Sigmoid colon (tissue), 7 donors: ENCODE measurements around the gene KATNB1. TPM values are rescaled to one million over a fixed set of nuclear protein-coding genes. Genes with fewer than 3 reads are reported as not detected.

Source experiments
- DNase-seq: peaks from one replicate; pipeline ENCODE4 v3.0.0-alpha.2; 2019
- H3K27ac ChIP-seq, 4 donors: fragments of 200-600 bp; sonication (generic); one replicate each; pipeline ENCODE4 v1.5.1; 2016 to 2019; ENCODE audit warnings: mild to moderate bottlenecking in 1 of 4
- H3K27me3 ChIP-seq, 3 donors: fragments of 200-600 bp; sonication (generic); one replicate each; pipeline ENCODE4 v1.5.1; 2019; ENCODE audit warnings: mild to moderate bottlenecking in 1 of 3
- H3K36me3 ChIP-seq, 4 donors: fragments of 200-600 bp; sonication (generic); one replicate each; pipeline ENCODE4 v1.5.1; 2016 to 2019
- H3K4me1 ChIP-seq, 4 donors: fragments of 200-600 bp; sonication (generic); one replicate each; pipeline ENCODE4 v1.5.1; 2017 to 2019
- H3K4me3 ChIP-seq, 4 donors: fragments of 200-600 bp; sonication (generic); one replicate each; pipeline ENCODE4 v1.5.1; 2017 to 2019; ENCODE audit warnings: mild to moderate bottlenecking in 2 of 4, moderate library complexity in 1 of 4
- H3K9me3 ChIP-seq, 4 donors: fragments of 200-600 bp in 3 of 4; sonication (generic) in 3 of 4; one replicate each; pipeline versions ENCODE4 v1.5.1 to v1.6.1; 2013 to 2019
- CTCF ChIP-seq, 4 experiments: fragments of 450-650 bp in 3 of 4; fragments of 200-600 bp in 1 of 4; IDR thresholded peaks; one replicate each; pipeline ENCODE4 v1.5.1; 2016 to 2019; ENCODE audit warnings: antibody characterized with exemption in 4 of 4, mild to moderate bottlenecking in 3 of 4, moderate library complexity in 2 of 4
- EP300 ChIP-seq, 4 donors: sonication (generic); formaldehyde crosslinking; IDR thresholded peaks; one replicate each; pipeline ENCODE4 v1.6.1; 2017; ENCODE audit warnings: antibody characterized with exemption in 4 of 4
- POLR2A ChIP-seq, 2 donors: fragments of 450-650 bp; IDR thresholded peaks; one replicate each; pipeline ENCODE4 v1.6.1; 2016; ENCODE audit warnings: antibody characterized with exemption in 2 of 2, mild to moderate bottlenecking in 2 of 2, moderate library complexity in 2 of 2
- POLR2AphosphoS5 ChIP-seq, 4 donors: sonication (generic); formaldehyde crosslinking; IDR thresholded peaks; one replicate each; pipeline ENCODE4 v1.6.1; 2017; ENCODE audit warnings: antibody characterized with exemption in 4 of 4
- WGBS, 2 donors: extraction: QIAGEN DNeasy Blood & Tissue Kit; methylation state at CpG; one replicate each; pipeline ENCODE4 v1.1.7; 2013; 5-methylcytosine and 5-hydroxymethylcytosine counted together
- intact Hi-C: fragments of 100-400 bp; cut with DNase I; formaldehyde crosslinking; loops from one replicate; pipeline ENCODE4 v1.15.1; 2023
- polyA plus RNA-seq, 3 donors: library from polyadenylated mRNA; stranded (reverse); fragments of 200-250 nt; gene quantifications; one replicate each; pipeline ENCODE4 v1.2.3, GENCODE V29; 2013
- total RNA-seq, 4 donors: library from RNA; depleted of rRNA; stranded (reverse); fragments of >200 nt; gene quantifications; one replicate each; pipeline ENCODE4 v1.1.0, GENCODE V29; 2016
- donor health status: healthy with polysubstance abuse.
- donor health status: Bipolar disorder and iron deficiency.
- donor health status: healthy.

KATNB1 gene
- total and polyA plus RNA-seq, 7 donors, result 4.3 to 18.6 (median 10.2) TPM

GRCh38 chr16:57721356-57722209, 14.0 kb upstream of the KATNB1 start:
- H3K27me3 ChIP-seq, result no peaks in the 10 kb centered on the region
- intact Hi-C loops, result no loop called here
- 75 to 80% methylated on average over 17 of the region's 17 CpGs for WGBS, 2 donors
- no peak overlapping the region for H3K27ac ChIP-seq
- TF ChIP-seq POLR2A (IDR thresholded peaks at IDR 0.05) (no peak), POLR2AphosphoS5 (IDR thresholded peaks at IDR 0.05) (no peak), EP300 (IDR thresholded peaks at IDR 0.05) (no peak), CTCF (IDR thresholded peaks at IDR 0.05) (no peak)
- no peak overlapping the region for H3K4me3 ChIP-seq
- no peaks in the 10 kb centered on the region for H3K9me3 ChIP-seq
- no peaks in the 10 kb centered on the region for H3K36me3 ChIP-seq
- DNase-seq, result no peak
- H3K4me1 ChIP-seq, result no peaks in the 10 kb centered on the region

- Histone ChIP-seq H3K27me3 (no peaks in the 10 kb centered on the region), H3K36me3 (no peaks in the 10 kb centered on the region), H3K9me3 (no peaks in the 10 kb centered on the region), H3K4me3 (no peak overlapping the region), H3K27ac (no peak overlapping the region), H3K4me1 (no peaks in the 10 kb centered on the region)
- no peak for DNase-seq
- WGBS, 2 donors, result 92 to 94% methylated on average over 2 of the region's 2 CpGs
- TF ChIP-seq POLR2AphosphoS5 (IDR thresholded peaks at IDR 0.05), result no peak
- no peak for TF ChIP-seq EP300 (IDR thresholded peaks at IDR 0.05)
- TF ChIP-seq POLR2A (IDR thresholded peaks at IDR 0.05), result no peak
- TF ChIP-seq CTCF (IDR thresholded peaks at IDR 0.05), result no peak
- intact Hi-C loops, result no loop called here
Measured at GRCh38 chr16:57722210-57722499, 13.4 kb upstream of the KATNB1 start.

GRCh38 chr16:57722651-57723050, 12.9 kb upstream of the KATNB1 start:
- H3K36me3 ChIP-seq, result no peaks in the 10 kb centered on the region
- no peaks in the 10 kb centered on the region for H3K4me1 ChIP-seq
- TF ChIP-seq POLR2AphosphoS5 (IDR thresholded peaks at IDR 0.05), result no peak
- no peak for TF ChIP-seq POLR2A (IDR thresholded peaks at IDR 0.05)
- TF ChIP-seq EP300 (IDR thresholded peaks at IDR 0.05), result no peak
- TF ChIP-seq CTCF (IDR thresholded peaks at IDR 0.05), result no peak
- no peak overlapping the region for H3K27ac ChIP-seq
- no peak for DNase-seq
- 78 to 83% methylated on average over 11 of the region's 11 CpGs for WGBS, 2 donors
- H3K4me3 ChIP-seq, result no peak overlapping the region
- H3K27me3 ChIP-seq, result no peaks in the 10 kb centered on the region
- H3K9me3 ChIP-seq, result no peaks in the 10 kb centered on the region
- intact Hi-C loops, result no loop called here

GRCh38 chr16:57723170-57723569, 12.4 kb upstream of the KATNB1 start:
- TF ChIP-seq POLR2AphosphoS5 (IDR thresholded peaks at IDR 0.05) (no peak), EP300 (IDR thresholded peaks at IDR 0.05) (no peak), POLR2A (IDR thresholded peaks at IDR 0.05) (no peak), CTCF (IDR thresholded peaks at IDR 0.05) (no peak)
- intact Hi-C loops, result no loop called here
- no peaks in the 10 kb centered on the region for H3K4me1 ChIP-seq
- H3K9me3 ChIP-seq, result no peaks in the 10 kb centered on the region
- H3K27me3 ChIP-seq, result no peaks in the 10 kb centered on the region
- no peak for DNase-seq
- WGBS, 2 donors, result 79 to 80% methylated on average over 7 of the region's 7 CpGs
- H3K27ac ChIP-seq, result no peak overlapping the region
- H3K36me3 ChIP-seq, result no peaks in the 10 kb centered on the region
- no peak overlapping the region for H3K4me3 ChIP-seq

- intact Hi-C loops, result no loop called here
- Histone ChIP-seq H3K4me3 (no peak overlapping the region), H3K9me3 (no peaks in the 10 kb centered on the region), H3K36me3 (no peaks in the 10 kb centered on the region), H3K4me1 (no peaks in the 10 kb centered on the region), H3K27ac (no peak overlapping the region), H3K27me3 (no peaks in the 10 kb centered on the region)
- no peak for DNase-seq
- 87 to 90% methylated on average over 15 of the region's 15 CpGs for WGBS, 2 donors
- TF ChIP-seq EP300 (IDR thresholded peaks at IDR 0.05), result no peak
- no peak for TF ChIP-seq POLR2AphosphoS5 (IDR thresholded peaks at IDR 0.05)
- no peak for TF ChIP-seq POLR2A (IDR thresholded peaks at IDR 0.05)
- TF ChIP-seq CTCF (IDR thresholded peaks at IDR 0.05), result no peak
Measured at GRCh38 chr16:57724531-57724930, 11.0 kb upstream of the KATNB1 start.
